GM11168 (cell line): Measurements from ENCODE around the gene FAM81A.
"Not testable (repeated sequence)": the region's sequence is repeated elsewhere in the genome, so short reads cannot be mapped to it uniquely, and the experiment has no call there.

ENCODE experiments used
- in situ Hi-C: fragments of 300-500 bp; cut with MboI; formaldehyde crosslinking; loops from one replicate; pipeline ENCODE4 v1.12.0; 2022; ENCODE audit warnings: low sequenced_read_pairs; ENCODE audit not compliant: unreplicated experiment

FAM81A gene

GRCh38 chr15:59437817-59438624 is at the start of gene FAM81A:
Gene FAM81A (plus strand): TSS chr15:59438186. CDS start chr15:59458627, 20,441 bp downstream.
- in situ Hi-C loops: no loop called here

DNA sequence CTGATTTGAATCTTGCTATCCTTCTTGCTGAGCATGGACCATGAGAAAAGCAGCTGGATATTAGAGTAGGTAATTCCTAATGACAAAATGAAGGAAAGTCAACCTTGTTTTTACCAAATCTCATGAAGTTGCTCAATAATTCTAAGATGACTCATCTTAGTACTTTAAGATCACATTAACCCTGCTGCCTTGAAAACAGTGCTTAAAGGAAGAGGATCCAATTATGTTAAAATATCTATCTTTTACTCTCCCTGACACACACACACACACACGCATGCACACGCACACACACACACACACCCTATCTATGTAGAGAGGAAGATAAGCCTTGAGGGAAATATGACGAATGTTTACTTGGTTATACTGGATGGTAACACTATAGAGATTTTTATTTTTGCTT is 49.3 kb upstream of the FAM81A start:
- in situ Hi-C loops: loop anchor here (10.0 to 25.0 kb wide), 2 partner anchors 99 to 134 kb away; no protein-coding TSS in a partner anchor

GRCh38 chr15:59392299-59392698 is 45.7 kb upstream of the FAM81A start:
- in situ Hi-C loops: loop anchor here (25.0 kb wide), 1 partner anchor 95 kb away; no protein-coding TSS in a partner anchor

DNA sequence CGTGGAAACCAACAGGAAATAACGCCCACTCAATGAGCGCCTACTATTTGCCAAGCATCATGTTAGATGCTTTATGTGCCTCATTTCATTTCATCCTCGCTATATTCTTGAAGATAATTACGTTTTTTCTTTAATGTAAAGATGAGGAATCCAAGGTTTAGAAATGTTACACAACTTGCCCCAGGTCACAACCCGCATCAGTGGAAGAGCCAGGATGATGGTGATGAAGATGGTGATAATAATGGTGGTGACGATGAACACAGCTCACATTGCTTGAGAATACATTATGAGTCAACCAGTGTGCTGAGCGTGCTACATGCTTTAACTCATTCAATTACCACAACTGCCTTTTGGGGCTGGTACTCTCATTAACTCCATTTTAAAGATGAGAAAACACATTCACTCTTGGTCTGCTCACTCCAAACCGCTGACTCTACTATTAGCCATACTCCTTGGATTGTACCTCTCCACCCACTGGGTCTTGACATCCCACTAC is 43.8 kb upstream of the FAM81A start:
- in situ Hi-C loops: loop anchor here (25.0 kb wide), 1 partner anchor 93 kb away; no protein-coding TSS in a partner anchor

- in situ Hi-C loops: loop anchor here (25.0 kb wide), 1 partner anchor 91 kb away; no protein-coding TSS in a partner anchor
Measured at GRCh38 chr15:59396211-59396610, 41.8 kb upstream of the FAM81A start.

DNA sequence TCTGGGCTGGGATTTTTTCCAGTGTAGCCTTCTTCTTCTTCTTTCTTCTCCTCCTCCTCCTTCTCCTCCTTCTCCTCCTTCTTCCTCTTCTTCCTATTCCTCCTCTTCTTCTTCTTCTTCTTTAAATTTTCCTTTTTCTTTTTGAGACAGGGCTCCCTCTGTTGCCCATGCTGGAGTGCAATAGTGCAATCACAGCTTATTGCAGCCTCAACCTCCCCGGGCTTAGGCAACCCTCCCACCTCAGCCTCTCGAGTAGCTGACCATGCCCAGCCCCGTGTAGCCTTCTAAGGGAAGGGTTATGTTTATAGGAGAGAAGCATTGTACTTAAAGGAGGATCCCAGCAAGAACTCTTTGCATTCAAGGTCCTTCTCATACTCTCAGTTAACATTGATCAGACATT is 41.3 kb upstream of the FAM81A start:
- in situ Hi-C loops: loop anchor here (25.0 kb wide), 1 partner anchor 91 kb away; no protein-coding TSS in a partner anchor

DNA sequence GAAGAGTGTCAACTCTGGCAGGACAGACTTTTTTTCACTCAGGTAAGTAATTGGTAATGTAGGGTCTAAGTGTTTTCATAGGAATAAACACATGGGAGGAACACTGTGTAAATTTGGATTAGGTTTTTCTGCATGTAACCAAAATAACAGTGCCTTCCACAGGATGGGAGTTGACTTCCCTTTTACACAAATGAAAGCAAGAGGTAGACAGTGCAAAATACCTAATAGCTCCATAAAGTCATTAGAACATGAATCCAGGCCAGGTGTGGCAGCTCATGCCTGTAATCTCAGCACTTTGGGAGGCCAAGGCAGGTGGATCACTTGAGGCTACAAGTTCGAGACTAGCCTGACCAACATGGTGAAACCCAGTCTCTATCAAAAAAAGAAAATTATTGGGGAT is 39.8 kb upstream of the FAM81A start:
- in situ Hi-C loops: loop anchor here (25.0 kb wide), 1 partner anchor 89 kb away; no protein-coding TSS in a partner anchor

DNA sequence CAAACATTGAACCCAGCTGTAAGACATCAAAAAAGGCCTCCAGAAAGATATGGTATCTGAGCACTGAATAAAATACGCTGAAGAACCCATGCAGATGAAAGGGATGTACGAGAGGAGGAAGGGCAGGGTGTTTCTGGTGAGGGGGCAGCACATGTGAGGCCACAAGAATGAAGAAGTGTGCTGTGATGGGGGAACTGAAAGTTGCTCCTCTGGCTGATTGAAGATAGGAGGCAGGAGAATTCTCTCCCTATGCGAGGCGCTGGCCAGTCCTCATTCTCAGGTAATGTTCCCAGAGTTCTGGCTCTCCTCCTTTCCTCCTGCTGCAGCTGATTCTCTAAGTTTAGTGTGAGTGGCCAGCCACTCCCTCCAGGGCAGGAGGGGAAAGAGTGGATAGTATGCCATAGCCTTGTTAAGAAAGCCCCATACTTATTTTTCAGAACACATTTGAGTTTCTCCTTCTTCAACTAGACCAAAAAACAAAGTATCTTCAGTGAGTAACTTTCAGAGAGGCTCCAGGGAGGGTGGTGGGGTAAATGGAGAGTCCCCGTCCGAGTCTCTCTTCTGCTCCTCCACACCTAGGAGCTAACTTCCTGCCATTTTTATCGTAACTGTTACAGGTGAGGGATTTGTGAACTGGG is 38.4 kb upstream of the FAM81A start:
- in situ Hi-C loops: loop anchor here (25.0 kb wide), 1 partner anchor 88 kb away; no protein-coding TSS in a partner anchor

DNA sequence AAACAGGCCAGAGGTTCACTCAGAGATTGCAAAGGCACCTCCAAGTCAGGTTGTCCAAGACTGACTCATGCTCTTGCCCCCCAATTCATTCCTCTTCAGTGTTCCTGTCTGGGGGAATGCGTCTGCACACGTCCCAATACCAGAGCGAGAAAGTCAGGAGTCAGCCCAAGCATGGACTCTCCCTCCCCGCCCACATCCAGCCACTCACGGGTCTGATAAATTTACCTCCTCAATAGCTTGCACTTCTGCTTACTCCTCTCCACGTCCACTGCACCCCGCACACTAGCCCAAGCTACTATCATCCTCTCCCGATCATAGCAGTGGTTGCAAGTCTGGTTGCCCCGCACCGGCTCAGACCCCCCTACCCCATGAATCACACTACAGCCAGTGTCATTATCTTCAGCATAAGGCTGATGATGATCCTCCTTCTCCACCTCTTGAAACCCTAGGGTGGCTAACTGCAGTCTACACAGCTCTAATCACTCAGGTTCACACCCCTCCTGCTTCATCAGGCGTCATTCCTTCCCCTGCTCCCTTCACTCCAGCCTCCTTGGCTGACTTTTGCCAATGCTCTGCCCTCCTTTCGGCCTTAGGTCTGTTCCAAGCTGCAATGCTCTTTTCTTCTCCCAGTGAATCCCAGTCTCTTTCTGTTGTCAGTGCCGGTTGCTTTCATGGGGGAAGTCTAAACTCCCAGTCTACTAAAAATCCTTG is 37.7 kb upstream of the FAM81A start:
- in situ Hi-C loops: no loop called here

GRCh38 chr15:59401051-59401823 is 36.7 kb upstream of the FAM81A start:
- in situ Hi-C loops: not testable (repeated sequence)

- in situ Hi-C loops: no loop called here
Measured at GRCh38 chr15:59401824-59402569, 36.0 kb upstream of the FAM81A start.

DNA sequence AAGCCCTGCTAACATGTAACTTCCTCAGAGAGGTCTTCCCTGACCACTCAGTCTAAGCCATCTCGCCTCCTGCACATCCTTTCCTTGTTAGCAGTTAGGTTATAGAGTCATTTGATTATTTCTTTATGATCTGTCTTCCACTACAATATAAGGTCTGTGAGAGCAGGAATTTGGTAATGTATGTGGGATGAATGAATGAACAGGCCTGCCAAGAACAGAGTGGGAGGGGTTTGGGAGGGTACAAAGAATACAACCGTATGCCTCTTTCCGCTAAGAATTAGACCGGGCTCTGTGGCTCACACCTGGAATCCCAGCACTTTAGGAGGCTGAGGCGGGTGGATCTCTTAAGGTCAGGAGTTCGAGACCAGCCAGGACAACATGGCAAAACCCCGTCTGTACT is 32.9 kb upstream of the FAM81A start:
- in situ Hi-C loops: loop anchor here (5.0 kb wide), 1 partner anchor 33 kb away; the partner anchor contains the start of gene MYO1E

DNA sequence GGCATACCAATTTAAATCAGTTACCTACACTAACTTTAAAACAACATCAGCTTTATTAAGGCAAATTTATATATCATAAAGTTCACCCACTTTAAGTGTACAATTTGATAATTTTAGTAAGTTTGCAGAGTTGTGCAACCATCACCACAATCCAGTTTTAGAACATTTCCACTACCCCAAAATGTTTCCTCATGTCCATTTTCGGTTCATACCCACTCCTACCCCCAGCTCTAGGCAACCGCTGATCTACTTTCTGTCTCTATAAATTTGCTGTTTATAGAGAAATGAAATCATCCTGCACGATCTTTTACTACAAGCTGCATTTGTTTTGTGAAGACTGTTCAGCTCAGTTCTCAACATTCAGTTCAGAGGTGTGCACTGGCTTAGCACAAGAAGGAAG is 31.5 kb upstream of the FAM81A start:
- in situ Hi-C loops: loop anchor here (5.0 kb wide), 1 partner anchor 34 kb away; the partner anchor contains the start of gene MYO1E

GRCh38 chr15:59407946-59408345 is 30.0 kb upstream of the FAM81A start:
- in situ Hi-C loops: loop anchor here (5.0 kb wide), 1 partner anchor 36 kb away; the partner anchor contains the start of gene MYO1E

GRCh38 chr15:59410391-59410896 is 27.5 kb upstream of the FAM81A start:
- in situ Hi-C loops: no loop called here

- in situ Hi-C loops: no loop called here
Measured at GRCh38 chr15:59413577-59413976, 24.4 kb upstream of the FAM81A start.

- in situ Hi-C loops: no loop called here
Measured at GRCh38 chr15:59416816-59417215, 21.2 kb upstream of the FAM81A start.

DNA sequence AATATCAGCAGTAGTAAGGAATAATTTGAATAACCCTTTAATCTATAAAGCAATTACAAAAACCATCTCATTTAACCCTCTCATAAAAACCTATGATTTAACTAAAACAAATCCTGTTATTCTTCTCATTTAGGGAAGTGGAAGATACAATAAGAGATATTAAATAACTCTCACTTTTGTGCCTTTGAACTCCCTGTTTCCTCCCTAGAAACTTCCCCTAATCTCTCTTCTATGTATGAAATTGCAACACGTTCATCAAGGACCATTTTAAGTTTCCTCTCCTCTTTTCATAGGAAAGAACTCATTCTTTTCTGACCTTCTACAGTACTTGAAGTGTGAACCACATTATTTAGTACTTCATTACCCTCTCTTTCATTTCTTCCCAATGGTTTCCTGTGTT is 18.8 kb upstream of the FAM81A start:
- in situ Hi-C loops: no loop called here

- in situ Hi-C loops: no loop called here
Measured at GRCh38 chr15:59420108-59420507, 17.9 kb upstream of the FAM81A start.
